NCI-H187 (cell line): Measurements from ENCODE around the gene FASN.
"Not testable (repeated sequence)": the region's sequence is repeated elsewhere in the genome, so short reads cannot be mapped to it uniquely, and the experiment has no call there.

ENCODE experiments used
- DNase-seq, 2 experiments: peaks; one replicate each; lab custom pipeline; 2025; lab: John Stamatoyannopoulos, UW

Gene FASN

GRCh38 chr17:82041144-82041814 is 56.8 kb downstream of the FASN start:
- DNase-seq: no peak

GRCh38 chr17:82039695-82040299 is 58.2 kb downstream of the FASN start:
- DNase-seq: no peak

GRCh38 chr17:82038796-82039409 is 59.1 kb downstream of the FASN start:
- not testable (repeated sequence) for DNase-seq

- DNase-seq: no peak
These were observed 60.2 kb downstream of the FASN start for GRCh38 chr17:82037889-82038195.

- peak; percentile 88 to 96 for DNase-seq
These were observed 60.7 kb downstream of the FASN start, which contains the start of gene DCXR for GRCh38 chr17:82037092-82037888. Gene DCXR (minus strand): TSS chr17:82037697. CDS start chr17:82037682, 15 bp downstream.

DNA sequence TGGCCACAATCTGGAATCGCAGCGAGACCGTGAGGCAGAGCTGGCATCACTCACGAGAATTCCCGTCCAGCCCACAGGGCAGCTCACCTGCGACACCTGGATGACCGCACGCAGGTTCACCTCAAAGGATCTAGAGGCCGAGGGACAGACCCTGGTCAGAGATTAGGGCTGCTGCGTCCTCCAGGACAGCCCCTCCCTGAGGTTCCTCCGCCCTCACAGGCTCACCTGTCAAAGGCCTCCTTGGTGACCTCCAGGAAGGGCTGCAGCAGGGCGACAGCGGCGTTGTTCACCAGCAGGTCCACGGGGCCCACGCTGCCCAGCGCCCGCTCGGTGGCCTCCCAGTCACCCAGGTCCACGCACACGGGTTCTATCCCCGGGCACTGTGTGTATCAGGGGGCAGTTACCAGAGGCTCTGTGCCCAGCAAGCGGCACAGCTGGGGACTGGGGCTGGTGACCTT is 61.4 kb downstream of the FASN start:
- DNase-seq: no peak

GRCh38 chr17:82035956-82036633 is 61.9 kb downstream of the FASN start:
- DNase-seq: no peak

- DNase-seq: no peak
These were observed 62.5 kb downstream of the FASN start for GRCh38 chr17:82035488-82035887.

- DNase-seq: no peak
These were observed 63.5 kb downstream of the FASN start for GRCh38 chr17:82034371-82035011.

DNA sequence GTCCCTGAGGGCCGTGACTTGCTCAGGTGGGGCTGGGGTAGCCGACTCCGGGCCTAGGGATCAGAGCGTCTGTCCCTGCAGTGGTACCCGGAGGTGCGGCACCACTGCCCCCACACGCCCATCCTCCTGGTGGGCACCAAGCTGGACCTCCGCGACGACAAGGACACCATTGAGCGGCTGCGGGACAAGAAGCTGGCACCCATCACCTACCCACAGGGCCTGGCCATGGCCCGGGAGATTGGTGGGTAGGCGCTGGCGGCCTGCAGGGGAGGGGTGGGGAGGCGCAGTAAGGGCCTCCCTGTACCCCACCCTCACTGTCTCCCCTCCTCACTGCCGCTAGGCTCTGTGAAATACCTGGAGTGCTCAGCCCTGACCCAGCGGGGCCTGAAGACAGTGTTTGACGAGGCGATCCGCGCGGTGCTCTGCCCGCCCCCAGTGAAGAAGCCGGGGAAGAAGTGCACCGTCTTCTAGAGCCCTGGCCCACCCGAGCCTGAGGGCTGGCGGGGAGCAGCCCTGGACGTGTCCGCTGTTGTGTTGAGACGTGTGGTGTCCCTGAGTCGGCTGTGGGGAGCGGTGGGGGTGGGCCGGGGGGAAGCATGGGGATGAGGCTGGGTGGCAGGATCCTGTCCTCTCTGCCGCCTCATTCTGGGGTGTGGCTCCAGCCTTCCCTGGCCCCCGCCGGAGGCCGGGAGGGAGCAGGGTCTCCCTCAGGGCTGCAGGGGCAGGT is 64.5 kb downstream of the FASN start:
- no peak for DNase-seq

- DNase-seq: peak in 1 of 2 experiments; percentile 41
These were observed 66.0 kb downstream of the FASN start for GRCh38 chr17:82031885-82032627.

GRCh38 chr17:82031303-82031884 is 66.6 kb downstream of the FASN start, which contains the start of gene RAC3:
Gene RAC3 (plus strand): TSS chr17:82031678. CDS start chr17:82031762, 84 bp downstream.
- peak in 1 of 2 experiments; percentile 42 for DNase-seq

DNA sequence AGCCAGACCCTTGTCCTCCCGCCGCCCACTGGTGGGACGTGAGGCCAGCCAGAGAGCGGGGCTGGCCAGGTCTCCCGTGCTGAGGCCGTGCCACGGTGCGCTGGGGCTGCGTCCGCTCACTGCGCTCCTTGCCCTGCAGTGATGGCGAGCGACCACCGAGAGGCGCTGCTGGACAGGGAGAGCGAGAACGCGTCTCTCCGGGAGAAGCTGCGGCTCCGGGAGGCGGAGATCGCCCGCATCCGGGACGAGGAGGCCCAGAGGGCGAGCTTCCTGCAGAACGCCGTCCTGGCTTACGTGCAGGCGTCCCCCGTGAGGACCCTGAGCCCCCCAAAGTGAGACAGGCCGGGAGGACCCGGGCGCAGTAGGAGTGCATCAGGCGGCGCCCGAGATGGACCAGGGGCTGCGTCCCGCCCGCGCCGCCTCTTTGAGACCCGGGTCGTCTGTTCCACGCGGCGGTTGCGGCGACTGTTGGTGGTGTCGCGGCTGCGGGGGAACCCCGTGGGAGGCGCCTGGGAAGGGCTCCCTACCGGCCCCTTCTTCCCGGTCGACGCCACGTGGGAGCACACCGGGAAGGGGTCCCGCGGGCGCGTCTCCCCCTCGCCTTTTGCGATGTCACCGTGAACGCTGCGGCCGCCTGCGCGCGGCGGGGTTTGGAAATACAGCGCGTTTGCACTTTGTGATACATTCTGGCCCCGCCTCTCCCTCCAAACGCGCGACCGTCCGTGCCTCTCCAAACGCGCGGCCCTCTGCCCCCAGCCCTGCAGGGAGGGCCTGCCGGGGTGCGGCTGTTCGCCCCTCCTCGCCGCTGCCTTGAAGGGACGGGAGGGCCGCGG is 67.3 kb downstream of the FASN start:
- peak; percentile 40 to 50 for DNase-seq

DNA sequence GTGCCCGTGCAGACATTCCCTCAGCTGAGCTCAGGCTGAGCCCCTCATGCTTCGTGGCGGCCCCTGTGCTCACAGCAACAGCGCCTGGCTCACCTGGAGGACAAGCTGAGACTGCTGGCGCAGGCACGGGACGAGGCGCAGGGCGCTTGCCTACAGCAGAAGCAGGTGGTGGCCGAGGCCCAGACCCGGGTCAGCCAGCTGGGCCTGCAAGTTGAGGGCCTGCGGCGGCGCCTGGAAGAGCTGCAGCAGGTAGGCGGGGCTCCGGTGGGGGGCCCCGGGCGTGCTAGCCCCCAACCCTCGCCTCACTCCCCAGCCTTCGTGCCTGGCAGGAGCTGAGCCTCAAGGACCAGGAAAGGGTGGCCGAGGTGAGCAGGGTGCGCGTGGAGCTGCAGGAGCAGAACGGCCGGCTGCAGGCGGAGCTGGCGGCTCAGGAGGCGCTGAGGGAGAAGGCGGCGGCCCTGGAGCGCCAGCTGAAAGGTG is 68.0 kb downstream of the FASN start:
- no peak for DNase-seq

DNA sequence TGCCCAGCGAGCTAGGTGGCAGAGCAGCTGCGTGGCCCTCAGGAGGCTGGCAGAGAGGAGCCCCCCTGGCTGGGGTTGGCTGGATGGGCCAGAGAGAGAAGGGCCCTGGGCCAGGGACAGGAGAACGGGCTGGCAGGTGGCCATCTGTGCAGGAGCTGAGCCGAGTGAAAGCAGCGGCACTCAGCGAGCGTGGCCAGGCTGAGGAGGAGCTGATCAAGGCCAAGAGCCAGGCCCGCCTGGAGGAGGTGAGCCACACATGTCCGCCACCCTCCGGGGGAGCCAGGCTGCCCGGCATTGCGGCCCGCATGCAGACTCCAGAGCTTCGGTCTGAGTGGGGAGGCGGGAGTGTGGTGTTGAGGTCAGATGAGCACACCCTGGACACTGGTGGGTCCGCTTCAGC is 68.6 kb downstream of the FASN start:
- DNase-seq: no peak

DNA sequence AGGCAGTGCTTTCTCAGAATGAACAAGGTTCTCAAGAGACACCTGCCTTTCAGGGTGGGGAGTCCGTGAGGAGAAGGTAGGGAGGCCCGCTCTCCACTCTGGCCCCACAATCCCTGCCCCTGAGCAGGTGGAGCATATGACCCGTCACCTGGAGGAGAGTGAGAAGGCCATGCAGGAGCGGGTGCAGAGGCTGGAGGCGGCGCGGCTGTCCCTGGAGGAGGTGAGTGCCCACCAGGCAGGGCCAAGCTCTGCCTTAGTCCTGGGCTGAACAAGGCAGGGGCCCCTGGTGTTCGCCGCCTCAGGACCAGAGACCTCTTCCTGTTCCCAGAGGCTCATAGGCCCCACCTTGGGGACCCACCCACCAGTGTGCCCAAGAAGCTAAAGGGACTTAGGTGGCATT is 69.1 kb downstream of the FASN start:
- no peak for DNase-seq
